ENCODE data around the gene LSM14B. TPM values are rescaled to one million over a fixed set of nuclear protein-coding genes. Genes with fewer than 3 reads are reported as not detected.
"Not testable (repeated sequence)": the region's sequence is repeated elsewhere in the genome, so short reads cannot be mapped to it uniquely, and the experiment has no call there.

The LSM14B gene
- total and polyA plus RNA-seq, 8 donors = 36.0 to 62.3 (median 58.5) TPM

- Histone ChIP-seq H3K9me3 (peaks cover 0 to 5% of the 10 kb centered on the region in 2 donors), H3K4me3 (no peak overlapping the region), H3K4me1 (no peaks in the 10 kb centered on the region), H3K27me3 (peaks cover 0 to 32% of the 10 kb centered on the region in 2 donors), H3K27ac (no peak overlapping the region), H3K36me3 (no peaks in the 10 kb centered on the region)
- intact Hi-C loops (cut with DNase I) = no loop called here
- ATAC-seq = no peak
- TF ChIP-seq CTCF (IDR thresholded peaks at IDR 0.05) = no peak
- DNase-seq = no peak
Measured at GRCh38 chr20:62083312-62083711, 39.0 kb upstream of the LSM14B start.

GRCh38 chr20:62084224-62084623, 38.1 kb upstream of the LSM14B start:
- H3K36me3 ChIP-seq; intact Hi-C loops (cut with DNase I); H3K4me1 ChIP-seq; H3K27ac ChIP-seq; H3K9me3 ChIP-seq; H3K4me3 ChIP-seq; DNase-seq; ATAC-seq: not testable (repeated sequence)
- H3K27me3 ChIP-seq = peaks cover 0 to 37% of the 10 kb centered on the region in 2 donors

- TF ChIP-seq CTCF (IDR thresholded peaks at IDR 0.05) = no peak
- ATAC-seq (no peak), DNase-seq (no peak)
- no peaks in the 10 kb centered on the region for H3K9me3 ChIP-seq
- H3K27ac ChIP-seq = no peak overlapping the region
- H3K36me3 ChIP-seq = no peaks in the 10 kb centered on the region
- H3K4me3 ChIP-seq = no peak overlapping the region
- H3K27me3 ChIP-seq = peaks cover 0 to 41% of the 10 kb centered on the region in 2 donors
- H3K4me1 ChIP-seq = no peaks in the 10 kb centered on the region
- intact Hi-C loops (cut with DNase I) = no loop called here
Measured at GRCh38 chr20:62085206-62085605, 37.1 kb upstream of the LSM14B start.

- peaks cover 0 to 34% of the 10 kb centered on the region in 2 donors for H3K27me3 ChIP-seq
- H3K4me3 ChIP-seq = no peak overlapping the region
- DNase-seq (peak in 1 of 4 donors; percentile 13), ATAC-seq (peak; percentile 56)
- no peak for TF ChIP-seq CTCF (IDR thresholded peaks at IDR 0.05)
- intact Hi-C loops (cut with DNase I) = no loop called here
- no peaks in the 10 kb centered on the region for H3K9me3 ChIP-seq
- no peaks in the 10 kb centered on the region for H3K36me3 ChIP-seq
- H3K4me1 ChIP-seq = no peaks in the 10 kb centered on the region
- H3K27ac ChIP-seq = no peak overlapping the region
Measured at GRCh38 chr20:62087227-62087626, 35.0 kb upstream of the LSM14B start.

DNA sequence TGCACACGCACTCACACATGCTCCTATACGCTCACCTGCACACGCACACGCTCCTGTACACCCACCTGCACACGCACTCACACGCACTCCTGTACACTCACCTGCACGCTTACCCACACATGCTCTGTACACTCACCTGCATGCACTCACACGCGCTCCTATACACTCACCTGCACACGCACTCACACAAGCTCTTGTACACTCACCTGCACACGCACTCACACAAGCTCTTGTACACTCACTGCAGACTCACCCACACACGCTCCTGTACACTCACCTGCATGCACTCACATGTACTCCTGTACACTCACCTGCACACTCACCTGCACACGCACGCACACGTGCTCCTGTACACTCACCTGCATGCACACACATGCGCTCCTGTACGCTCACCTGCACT, 34.6 kb upstream of the LSM14B start:
- ATAC-seq (no peak), DNase-seq (no peak)
- Histone ChIP-seq H3K27me3 (peaks cover 0 to 33% of the 10 kb centered on the region in 2 donors), H3K36me3 (no peaks in the 10 kb centered on the region), H3K9me3 (peaks cover 0 to under 1% of the 10 kb centered on the region in 2 donors), H3K4me3 (no peak overlapping the region), H3K4me1 (no peaks in the 10 kb centered on the region), H3K27ac (no peak overlapping the region)
- intact Hi-C loops (cut with DNase I) = no loop called here
- no peak for TF ChIP-seq CTCF (IDR thresholded peaks at IDR 0.05)
